KMS-11 (cell line): ENCODE results near the gene GPER1.

ENCODE experiments used
- H2AFZ ChIP-seq: fragments of 200-600 bp; sonication (generic); 2 replicates; pipeline ENCODE4 v1.6.1; 2016; ENCODE audit warnings: antibody characterized with exemption, mixed run types, low read depth
- H3K27ac ChIP-seq: fragments of 200-600 bp; sonication (generic); 2 replicates; pipeline ENCODE4 v1.6.1; 2016; ENCODE audit warnings: mild to moderate bottlenecking, mixed run types
- H3K27me3 ChIP-seq: fragments of 200-600 bp; sonication (generic); 2 replicates; pipeline ENCODE4 v1.6.1; 2017; ENCODE audit warnings: mild to moderate bottlenecking, low read depth, mixed run types, moderate library complexity; ENCODE audit not compliant: insufficient read depth
- H3K36me3 ChIP-seq: fragments of 200-600 bp; sonication (generic); 2 replicates; pipeline ENCODE4 v1.6.1; 2017; ENCODE audit warnings: mild to moderate bottlenecking, mixed run types; ENCODE audit not compliant: insufficient read depth
- H3K4me1 ChIP-seq: fragments of 200-600 bp; sonication (generic); 2 replicates; pipeline ENCODE4 v1.6.1; 2016; ENCODE audit warnings: mild to moderate bottlenecking, low read depth, mixed run types; ENCODE audit not compliant: poor library complexity, severe bottlenecking
- H3K4me2 ChIP-seq: fragments of 200-600 bp; sonication (generic); 2 replicates; pipeline ENCODE4 v1.7.0; 2016; ENCODE audit warnings: mild to moderate bottlenecking, mixed run types
- H3K4me3 ChIP-seq: fragments of 200-600 bp; sonication (generic); IDR thresholded peaks from 2 replicates; pipeline ENCODE4 v1.6.1; 2017; ENCODE audit warnings: low read depth, low read length, mixed read lengths; ENCODE audit not compliant: insufficient read depth
- H3K79me2 ChIP-seq: fragments of 200-600 bp; sonication (generic); 2 replicates; pipeline ENCODE4 v1.6.1; 2016; ENCODE audit warnings: low read depth, mixed run types; ENCODE audit not compliant: insufficient read depth
- H3K9ac ChIP-seq: fragments of 200-600 bp; sonication (generic); 2 replicates; pipeline ENCODE4 v1.6.1; 2016; ENCODE audit warnings: mild to moderate bottlenecking, mixed run types
- H4K20me1 ChIP-seq: fragments of 200-600 bp; sonication (generic); 2 replicates; pipeline ENCODE4 v1.6.1; 2016; ENCODE audit warnings: mild to moderate bottlenecking, mixed run types; ENCODE audit not compliant: insufficient read depth
- CTCF ChIP-seq: fragments of 200-600 bp; sonication (generic); conservative IDR thresholded peaks from 2 replicates; pipeline ENCODE4 v1.6.1; 2017; ENCODE audit warnings: low read depth, mild to moderate bottlenecking, antibody characterized with exemption, low read length, moderate library complexity, mixed read lengths

The GPER1 gene

GRCh38 chr7:1059200-1060091, 28.5 kb upstream of the GPER1 start:
- Histone ChIP-seq H4K20me1 (no peaks in the 10 kb centered on the region), H3K79me2 (no peaks in the 10 kb centered on the region), H3K9ac (no peak overlapping the region)

GRCh38 chr7:1060315-1061072, 27.4 kb upstream of the GPER1 start:
- no peak overlapping the region for H3K9ac ChIP-seq

More at GRCh38 chr7:1059200-1060091, 28.5 kb upstream of the GPER1 start:
- Histone ChIP-seq H3K4me1 (no peaks in the 10 kb centered on the region), H3K27me3 (no peaks in the 10 kb centered on the region), H2AFZ (no peak overlapping the region), H3K4me2 (no peak overlapping the region), H3K4me3 (no peak overlapping the region), H3K36me3 (no peaks in the 10 kb centered on the region), H3K27ac (no peak overlapping the region)
- TF ChIP-seq CTCF, result no peak

GRCh38 chr7:1061180-1061579, 26.7 kb upstream of the GPER1 start:
- no peaks in the 10 kb centered on the region for H3K27me3 ChIP-seq
- H3K4me1 ChIP-seq, result no peaks in the 10 kb centered on the region
- TF ChIP-seq CTCF, result no peak
- H3K4me2 ChIP-seq, result no peak overlapping the region
- no peak overlapping the region for H3K9ac ChIP-seq
- no peak overlapping the region for H3K4me3 ChIP-seq
- H3K79me2 ChIP-seq, result no peaks in the 10 kb centered on the region
- no peaks in the 10 kb centered on the region for H4K20me1 ChIP-seq
- no peaks in the 10 kb centered on the region for H3K36me3 ChIP-seq
- no peak overlapping the region for H3K27ac ChIP-seq
- no peak overlapping the region for H2AFZ ChIP-seq

More at GRCh38 chr7:1060315-1061072, 27.4 kb upstream of the GPER1 start:
- TF ChIP-seq CTCF, result no peak
- Histone ChIP-seq H4K20me1 (no peaks in the 10 kb centered on the region), H3K36me3 (no peaks in the 10 kb centered on the region), H3K27ac (no peak overlapping the region), H3K4me1 (no peaks in the 10 kb centered on the region), H3K27me3 (no peaks in the 10 kb centered on the region), H2AFZ (no peak overlapping the region), H3K79me2 (no peaks in the 10 kb centered on the region), H3K4me2 (no peak overlapping the region), H3K4me3 (no peak overlapping the region)

- H3K4me3 ChIP-seq, result no peak overlapping the region
- no peaks in the 10 kb centered on the region for H3K27me3 ChIP-seq
- H3K4me2 ChIP-seq, result no peak overlapping the region
- H3K36me3 ChIP-seq, result no peaks in the 10 kb centered on the region
- no peaks in the 10 kb centered on the region for H3K4me1 ChIP-seq
- no peak overlapping the region for H3K9ac ChIP-seq
- TF ChIP-seq CTCF, result no peak
- no peaks in the 10 kb centered on the region for H3K79me2 ChIP-seq
- H4K20me1 ChIP-seq, result no peaks in the 10 kb centered on the region
- H2AFZ ChIP-seq, result no peak overlapping the region
- no peak overlapping the region for H3K27ac ChIP-seq
Observed at GRCh38 chr7:1062296-1063294, 25.3 kb upstream of the GPER1 start.
